OCI-LY7 (cell line): ENCODE measurements around the gene B3GNT8.

Experiments used
- EZH2phosphoT487 ChIP-seq: fragments of 200-600 bp; sonication (generic); IDR thresholded peaks from 2 replicates; pipeline ENCODE4 v1.6.1; 2018; ENCODE audit warnings: low read depth, borderline replicate concordance, mild to moderate bottlenecking, mixed run types, antibody characterized with exemption, low read length, moderate library complexity, mixed read lengths
- TF ChIP-seq, protein P1 (sequence below): fragments of 200-600 bp; sonication (generic); conservative IDR thresholded peaks from 2 replicates; pipeline ENCODE4 v1.5.1; 2014; ENCODE audit warnings: mild to moderate bottlenecking, antibody characterized with exemption, low read length, moderate library complexity, mixed read lengths

DNA sequence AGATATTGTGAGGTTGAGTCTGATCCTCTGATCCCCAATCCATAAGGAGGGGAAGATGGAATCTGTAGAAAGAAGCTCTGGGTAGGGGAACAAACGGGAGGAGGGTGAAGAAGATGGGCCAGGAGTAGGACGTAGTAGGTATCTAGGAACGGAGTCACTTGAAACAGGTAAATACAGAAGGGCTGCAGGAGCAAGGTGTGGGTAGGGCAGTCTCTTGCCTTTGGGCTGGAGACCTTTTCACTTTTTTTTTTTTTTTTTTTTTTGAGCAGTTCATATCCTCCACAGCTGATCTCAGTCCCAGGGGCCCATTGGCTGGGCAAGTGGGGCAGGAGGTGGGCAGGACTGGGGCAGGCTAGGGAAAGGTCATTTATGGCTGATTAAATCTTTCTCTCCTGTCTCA lies 28.1 kb downstream of the B3GNT8 start:
- TF ChIP-seq, protein P1, sequence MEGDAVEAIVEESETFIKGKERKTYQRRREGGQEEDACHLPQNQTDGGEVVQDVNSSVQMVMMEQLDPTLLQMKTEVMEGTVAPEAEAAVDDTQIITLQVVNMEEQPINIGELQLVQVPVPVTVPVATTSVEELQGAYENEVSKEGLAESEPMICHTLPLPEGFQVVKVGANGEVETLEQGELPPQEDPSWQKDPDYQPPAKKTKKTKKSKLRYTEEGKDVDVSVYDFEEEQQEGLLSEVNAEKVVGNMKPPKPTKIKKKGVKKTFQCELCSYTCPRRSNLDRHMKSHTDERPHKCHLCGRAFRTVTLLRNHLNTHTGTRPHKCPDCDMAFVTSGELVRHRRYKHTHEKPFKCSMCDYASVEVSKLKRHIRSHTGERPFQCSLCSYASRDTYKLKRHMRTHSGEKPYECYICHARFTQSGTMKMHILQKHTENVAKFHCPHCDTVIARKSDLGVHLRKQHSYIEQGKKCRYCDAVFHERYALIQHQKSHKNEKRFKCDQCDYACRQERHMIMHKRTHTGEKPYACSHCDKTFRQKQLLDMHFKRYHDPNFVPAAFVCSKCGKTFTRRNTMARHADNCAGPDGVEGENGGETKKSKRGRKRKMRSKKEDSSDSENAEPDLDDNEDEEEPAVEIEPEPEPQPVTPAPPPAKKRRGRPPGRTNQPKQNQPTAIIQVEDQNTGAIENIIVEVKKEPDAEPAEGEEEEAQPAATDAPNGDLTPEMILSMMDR = no peak
- no peak for TF ChIP-seq EZH2phosphoT487
